ENCODE results near the gene ITCH.
"Not testable (repeated sequence)": the region's sequence is repeated elsewhere in the genome, so short reads cannot be mapped to it uniquely, and the experiment has no call there.

- not testable (repeated sequence) for TF ChIP-seq CTCF (IDR thresholded peaks at IDR 0.05); EP300 (IDR thresholded peaks at IDR 0.05; ENCODE audit: low read depth); POLR2AphosphoS5 (IDR thresholded peaks at IDR 0.05); POLR2A (IDR thresholded peaks at IDR 0.05)
Observed at GRCh38 chr20:34345839-34346532, 17.1 kb upstream of the ITCH start.

All from transverse colon (tissue), 4 donors.